Stimulated activated CD4-positive, alpha-beta T cell treated with anti-CD3 and anti-CD28 coated beads, TNF-alpha, amount 100 ng/mL, for 24 hours (primary cell): ENCODE data around the gene KCTD11.

Experiments used
- DNase-seq, 3 experiments: peaks; one replicate each; pipeline ENCODE4 v3.0.0-alpha.2; 2020; ENCODE audit warnings: low read depth in 3 of 3

KCTD11 gene

GRCh38 chr17:7351665-7352502 is at the start of gene KCTD11:
TSS of gene KCTD11 (plus strand) at chr17:7352162.
- peak in 2 of 3 experiments; percentile 39 to 82 for DNase-seq

- DNase-seq = no peak
These were observed 47.8 kb upstream of the KCTD11 start for GRCh38 chr17:7304179-7304578.

- DNase-seq = peak; percentile 100
These were observed 44.9 kb upstream of the KCTD11 start, which contains the start of gene EIF5A for GRCh38 chr17:7306911-7307685. TSS of gene EIF5A (plus strand) at chr17:7307628. CDS start at chr17:7309636, 2,008 bp downstream.

- DNase-seq = peak in 1 of 3 experiments; percentile 43
These were observed 44.0 kb upstream of the KCTD11 start for GRCh38 chr17:7307686-7308624.

GRCh38 chr17:7308625-7309433 is 43.1 kb upstream of the KCTD11 start:
- peak; percentile 72 to 81 (median 77) for DNase-seq

- DNase-seq = no peak
These were observed 42.3 kb upstream of the KCTD11 start for GRCh38 chr17:7309628-7310027.

GRCh38 chr17:7311110-7311705 is 40.8 kb upstream of the KCTD11 start:
- no peak for DNase-seq

GRCh38 chr17:7312432-7313087 is 39.4 kb upstream of the KCTD11 start:
- DNase-seq = no peak

- DNase-seq = no peak
These were observed 38.7 kb upstream of the KCTD11 start for GRCh38 chr17:7313088-7313889.

GRCh38 chr17:7313890-7314718 is 37.9 kb upstream of the KCTD11 start:
- DNase-seq = no peak

- peak; percentile 85 to 93 (median 91) for DNase-seq
These were observed 37.0 kb upstream of the KCTD11 start, which contains the start of gene GPS2 for GRCh38 chr17:7314719-7315569. TSS of gene GPS2 (minus strand) at chr17:7315360. CDS start at chr17:7315052, 308 bp downstream.

GRCh38 chr17:7315570-7316235 is 36.3 kb upstream of the KCTD11 start:
- no peak for DNase-seq

- DNase-seq = no peak
These were observed 34.7 kb upstream of the KCTD11 start for GRCh38 chr17:7317161-7317803.

GRCh38 chr17:7318121-7318860 is 33.7 kb upstream of the KCTD11 start:
- no peak for DNase-seq

- DNase-seq = no peak
These were observed 30.5 kb upstream of the KCTD11 start for GRCh38 chr17:7321466-7321865.
